ENCODE results near the gene CCDC138.
"Not testable (repeated sequence)": the region's sequence is repeated elsewhere in the genome, so short reads cannot be mapped to it uniquely, and the experiment has no call there.

Gene CCDC138

GRCh38 chr2:108786354-108787215 lies at the start of gene CCDC138:
CCDC138 (plus strand) TSS chr2:108786771; CDS start chr2:108786823, 52 bp downstream.
- Histone ChIP-seq H3K9me3 (ENCODE audit: insufficient read depth, low read length) (no peaks in the 10 kb centered on the region), H3K4me1 (ENCODE audit: insufficient read depth, insufficient read length) (no peaks in the 10 kb centered on the region), H3K4me3 (ENCODE audit: insufficient read length, low read depth) (peak within 1 kb of the TSS; percentile 89), H3K27me3 (ENCODE audit: insufficient read depth, insufficient read length) (no peaks in the 10 kb centered on the region), H3K9ac (ENCODE audit: insufficient read length, low read depth) (peak within 1 kb of the TSS; percentile 88), H3K36me3 (ENCODE audit: insufficient read depth, insufficient read length, low read length) (peaks cover 61% of the 10 kb centered on the region)
- peak; percentile 91 for DNase-seq (ENCODE audit: low read depth, low spot score)
- TF ChIP-seq SUZ12 (IDR thresholded peaks at IDR 0.05; ENCODE audit: extremely low read depth, insufficient read depth, insufficient read length), result no peak
- no peak for TF ChIP-seq ZNF274 (IDR thresholded peaks at IDR 0.05; ENCODE audit: low read depth, low read length)
- no peak for TF ChIP-seq YY1 (IDR thresholded peaks at IDR 0.05; ENCODE audit: insufficient read depth, insufficient read length)

GRCh38 chr2:108757973-108758372 lies 28.6 kb upstream of the CCDC138 start:
- not testable (repeated sequence) for H3K27me3 ChIP-seq (ENCODE audit: insufficient read depth, insufficient read length); H3K4me3 ChIP-seq (ENCODE audit: insufficient read length, low read depth); H3K4me1 ChIP-seq (ENCODE audit: insufficient read depth, insufficient read length); H3K9ac ChIP-seq (ENCODE audit: insufficient read length, low read depth); H3K9me3 ChIP-seq (ENCODE audit: insufficient read depth, low read length); DNase-seq (ENCODE audit: low read depth, low spot score)
- peaks cover 29% of the 10 kb centered on the region for H3K36me3 ChIP-seq (ENCODE audit: insufficient read depth, insufficient read length, low read length)

- H3K9ac ChIP-seq (ENCODE audit: insufficient read length, low read depth); H3K4me1 ChIP-seq (ENCODE audit: insufficient read depth, insufficient read length); H3K9me3 ChIP-seq (ENCODE audit: insufficient read depth, low read length); H3K27me3 ChIP-seq (ENCODE audit: insufficient read depth, insufficient read length); DNase-seq (ENCODE audit: low read depth, low spot score); H3K4me3 ChIP-seq (ENCODE audit: insufficient read length, low read depth): not testable (repeated sequence)
- H3K36me3 ChIP-seq (ENCODE audit: insufficient read depth, insufficient read length, low read length), result peaks cover 50% of the 10 kb centered on the region
Observed at GRCh38 chr2:108762618-108763017, 24.0 kb upstream of the CCDC138 start.

GRCh38 chr2:108766671-108767070 lies 19.9 kb upstream of the CCDC138 start:
- not testable (repeated sequence) for H3K4me3 ChIP-seq (ENCODE audit: insufficient read length, low read depth); H3K27me3 ChIP-seq (ENCODE audit: insufficient read depth, insufficient read length); H3K9me3 ChIP-seq (ENCODE audit: insufficient read depth, low read length); DNase-seq (ENCODE audit: low read depth, low spot score); H3K9ac ChIP-seq (ENCODE audit: insufficient read length, low read depth); H3K4me1 ChIP-seq (ENCODE audit: insufficient read depth, insufficient read length)
- H3K36me3 ChIP-seq (ENCODE audit: insufficient read depth, insufficient read length, low read length), result peaks cover 48% of the 10 kb centered on the region

GRCh38 chr2:108767859-108768258 lies 18.7 kb upstream of the CCDC138 start:
- H3K9me3 ChIP-seq (ENCODE audit: insufficient read depth, low read length); H3K4me3 ChIP-seq (ENCODE audit: insufficient read length, low read depth); H3K27me3 ChIP-seq (ENCODE audit: insufficient read depth, insufficient read length); H3K9ac ChIP-seq (ENCODE audit: insufficient read length, low read depth); H3K4me1 ChIP-seq (ENCODE audit: insufficient read depth, insufficient read length); DNase-seq (ENCODE audit: low read depth, low spot score): not testable (repeated sequence)
- H3K36me3 ChIP-seq (ENCODE audit: insufficient read depth, insufficient read length, low read length), result peaks cover 56% of the 10 kb centered on the region

- Histone ChIP-seq H3K27me3 (ENCODE audit: insufficient read depth, insufficient read length) (no peaks in the 10 kb centered on the region), H3K36me3 (ENCODE audit: insufficient read depth, insufficient read length, low read length) (peaks cover 85% of the 10 kb centered on the region), H3K9ac (ENCODE audit: insufficient read length, low read depth) (no peak overlapping the region), H3K4me3 (ENCODE audit: insufficient read length, low read depth) (no peak overlapping the region), H3K9me3 (ENCODE audit: insufficient read depth, low read length) (no peaks in the 10 kb centered on the region), H3K4me1 (ENCODE audit: insufficient read depth, insufficient read length) (no peaks in the 10 kb centered on the region)
- DNase-seq (ENCODE audit: low read depth, low spot score), result no peak
- TF ChIP-seq SUZ12 (IDR thresholded peaks at IDR 0.05; ENCODE audit: extremely low read depth, insufficient read depth, insufficient read length) (no peak), ZNF274 (IDR thresholded peaks at IDR 0.05; ENCODE audit: low read depth, low read length) (no peak), YY1 (IDR thresholded peaks at IDR 0.05; ENCODE audit: insufficient read depth, insufficient read length) (no peak)
Observed at GRCh38 chr2:108776475-108776874, 10.1 kb upstream of the CCDC138 start.

GRCh38 chr2:108778857-108779256 lies 7.7 kb upstream of the CCDC138 start:
- no peaks in the 10 kb centered on the region for H3K4me1 ChIP-seq (ENCODE audit: insufficient read depth, insufficient read length)

GRCh38 chr2:108786008-108786353 lies 590 bp upstream of the CCDC138 start:
- TF ChIP-seq ZNF274 (IDR thresholded peaks at IDR 0.05; ENCODE audit: low read depth, low read length) (no peak), SUZ12 (IDR thresholded peaks at IDR 0.05; ENCODE audit: extremely low read depth, insufficient read depth, insufficient read length) (no peak), YY1 (IDR thresholded peaks at IDR 0.05; ENCODE audit: insufficient read depth, insufficient read length) (no peak)
- Histone ChIP-seq H3K4me1 (ENCODE audit: insufficient read depth, insufficient read length) (no peaks in the 10 kb centered on the region), H3K9me3 (ENCODE audit: insufficient read depth, low read length) (no peaks in the 10 kb centered on the region), H3K9ac (ENCODE audit: insufficient read length, low read depth) (peak overlapping the region; percentile 88), H3K4me3 (ENCODE audit: insufficient read length, low read depth) (peak overlapping the region; percentile 89), H3K27me3 (ENCODE audit: insufficient read depth, insufficient read length) (no peaks in the 10 kb centered on the region), H3K36me3 (ENCODE audit: insufficient read depth, insufficient read length, low read length) (peaks cover 61% of the 10 kb centered on the region)
- no peak for DNase-seq (ENCODE audit: low read depth, low spot score)

More at GRCh38 chr2:108778857-108779256, 7.7 kb upstream of the CCDC138 start:
- no peaks in the 10 kb centered on the region for H3K9me3 ChIP-seq (ENCODE audit: insufficient read depth, low read length)
- H3K4me3 ChIP-seq (ENCODE audit: insufficient read length, low read depth), result no peak overlapping the region
- H3K36me3 ChIP-seq (ENCODE audit: insufficient read depth, insufficient read length, low read length), result peaks cover 88% of the 10 kb centered on the region
- H3K27me3 ChIP-seq (ENCODE audit: insufficient read depth, insufficient read length), result no peaks in the 10 kb centered on the region
- H3K9ac ChIP-seq (ENCODE audit: insufficient read length, low read depth), result no peak overlapping the region
- no peak for DNase-seq (ENCODE audit: low read depth, low spot score)
- TF ChIP-seq ZNF274 (IDR thresholded peaks at IDR 0.05; ENCODE audit: low read depth, low read length), result no peak
- no peak for TF ChIP-seq YY1 (IDR thresholded peaks at IDR 0.05; ENCODE audit: insufficient read depth, insufficient read length)
- no peak for TF ChIP-seq SUZ12 (IDR thresholded peaks at IDR 0.05; ENCODE audit: extremely low read depth, insufficient read depth, insufficient read length)
